ENCODE results near the gene VAMP3.

- TF ChIP-seq TRIM28 (IDR thresholded peaks at IDR 0.05): no peak
- no peak for TF ChIP-seq SP2 (IDR thresholded peaks at IDR 0.05; ENCODE audit: extremely low read depth, low read depth, low read length, poor library complexity, severe bottlenecking)
- TF ChIP-seq ZNF12 (CRISPR knock-in tag; IDR thresholded peaks at IDR 0.05): no peak
- TF ChIP-seq ZNF551 (CRISPR knock-in tag; IDR thresholded peaks at IDR 0.05): no peak
- no peak for TF ChIP-seq SRSF9 (IDR thresholded peaks at IDR 0.05; ENCODE audit: borderline replicate concordance, low read depth, low read length)
- no peak for TF ChIP-seq PTBP1 (IDR thresholded peaks at IDR 0.05; ENCODE audit: low read depth, low read length)
- no peak for TF ChIP-seq CTCF (IDR thresholded peaks at IDR 0.05 in 2 of 3, conservative IDR thresholded peaks at IDR 0.05 in 1 of 3; ENCODE audit: insufficient read depth in 2 of 3, low read depth in 1 of 3, low read length in 3 of 3)
- TF ChIP-seq ATF2 (CRISPR knock-in tag; IDR thresholded peaks at IDR 0.05): no peak
- no peak for TF ChIP-seq RHOXF2B (CRISPR knock-in tag; conservative IDR thresholded peaks at IDR 0.05)
- no peak for TF ChIP-seq SNRNP70 (optimal IDR thresholded peaks at IDR 0.05; ENCODE audit: low read depth, low read length)
- TF ChIP-seq TCF7 (IDR thresholded peaks at IDR 0.05; ENCODE audit: borderline replicate concordance): no peak
- TF ChIP-seq GATA2 (CRISPR knock-in tag; IDR thresholded peaks at IDR 0.05): no peak
- no peak for TF ChIP-seq NR3C1 (CRISPR knock-in tag; IDR thresholded peaks at IDR 0.05)
Measured at GRCh38 chr1:7745783-7746182, 25.3 kb upstream of the VAMP3 start.
